SK-N-SH treated with all-trans-retinoic acid at 6 μM for 48 hours (cell line): ENCODE results near the gene PRTFDC1.

Source experiments
- ATAC-seq: fragments of 200-7000 bp; cut with Tn5 transposase; 3 replicates; pipeline ENCODE4 v1.9.1; 2020; ENCODE audit warnings: mild to moderate bottlenecking, moderate library complexity
- BACH2 ChIP-seq: fragments of 250-450 bp; sonication (Bioruptor Pico); IDR thresholded peaks from 2 replicates; pipeline ENCODE4 v1.9.0; 2021; ENCODE audit warnings: mild to moderate bottlenecking, borderline replicate concordance
- CREB5 ChIP-seq: fragments of 250-450 bp; sonication (Bioruptor Pico); IDR thresholded peaks from 2 replicates; pipeline ENCODE4 v1.5.1; 2020; ENCODE audit warnings: low read depth, mild to moderate bottlenecking, moderate library complexity
- CSDC2 ChIP-seq: fragments of 250-450 bp; sonication (Bioruptor Pico); IDR thresholded peaks from 2 replicates; pipeline ENCODE4 v1.5.0; 2020; ENCODE audit warnings: mild to moderate bottlenecking, moderate library complexity
- CSRNP3 ChIP-seq: fragments of 250-450 bp; sonication (Bioruptor Pico); IDR thresholded peaks from 2 replicates; pipeline ENCODE4 v1.5.1; 2021; ENCODE audit warnings: mild to moderate bottlenecking, moderate library complexity
- ESRRG ChIP-seq: fragments of 250-450 bp; sonication (Bioruptor Pico); IDR thresholded peaks from 2 replicates; pipeline ENCODE4 v1.6.1; 2021; ENCODE audit warnings: mild to moderate bottlenecking
- GLIS3 ChIP-seq: fragments of 250-450 bp; sonication (Bioruptor Pico); IDR thresholded peaks from 2 replicates; pipeline ENCODE4 v1.5.0; 2020; ENCODE audit warnings: mild to moderate bottlenecking, moderate library complexity
- ISL1 ChIP-seq: fragments of 250-450 bp; sonication (Bioruptor Pico); IDR thresholded peaks from 2 replicates; pipeline ENCODE4 v2.1.2; 2022; ENCODE audit warnings: mild to moderate bottlenecking, moderate library complexity
- OSR1 ChIP-seq: fragments of 250-450 bp; sonication (Bioruptor Pico); IDR thresholded peaks from 2 replicates; pipeline ENCODE4 v1.8.0; 2022; ENCODE audit warnings: moderate library complexity, mild to moderate bottlenecking, inconsistent platforms
- PATZ1 ChIP-seq: fragments of 250-450 bp; sonication (Bioruptor Pico); IDR thresholded peaks from 2 replicates; pipeline ENCODE4 v1.8.0; 2020; ENCODE audit warnings: mild to moderate bottlenecking, moderate library complexity, borderline replicate concordance
- POU6F1 ChIP-seq: fragments of 250-450 bp; sonication (Bioruptor Pico); IDR thresholded peaks from 2 replicates; pipeline ENCODE4 v1.8.0; 2021; ENCODE audit warnings: low read depth, mild to moderate bottlenecking, moderate library complexity, borderline replicate concordance
- PPARA ChIP-seq: fragments of 250-450 bp; sonication (Bioruptor Pico); IDR thresholded peaks from 2 replicates; pipeline ENCODE4 v1.5.0; 2020; ENCODE audit warnings: mild to moderate bottlenecking, borderline replicate concordance
- RARB ChIP-seq: fragments of 250-450 bp; sonication (Bioruptor Pico); IDR thresholded peaks from 2 replicates; pipeline ENCODE4 v1.8.0; 2021; ENCODE audit warnings: mild to moderate bottlenecking, moderate library complexity
- TCF4 ChIP-seq: fragments of 250-450 bp; sonication (Bioruptor Pico); IDR thresholded peaks from 2 replicates; pipeline ENCODE4 v1.8.0; 2021; ENCODE audit warnings: mild to moderate bottlenecking, moderate library complexity, borderline replicate concordance
- TOX ChIP-seq: fragments of 250-450 bp; sonication (Bioruptor Pico); IDR thresholded peaks from 2 replicates; pipeline ENCODE4 v1.8.0; 2021; ENCODE audit warnings: mild to moderate bottlenecking, moderate library complexity, borderline replicate concordance
- TSHZ2 ChIP-seq: fragments of 250-450 bp; sonication (Bioruptor Pico); IDR thresholded peaks from 2 replicates; pipeline ENCODE4 v1.5.0; 2020; ENCODE audit warnings: mild to moderate bottlenecking, moderate library complexity
- ZFP3 ChIP-seq: fragments of 250-450 bp; sonication (Bioruptor Pico); IDR thresholded peaks from 2 replicates; pipeline ENCODE4 v1.5.0; 2020; ENCODE audit warnings: mild to moderate bottlenecking, moderate library complexity
- ZFP30 ChIP-seq: fragments of 450-650 bp; formaldehyde crosslinking; IDR thresholded peaks from 2 replicates; pipeline ENCODE4 v1.5.0; 2022; ENCODE audit warnings: mild to moderate bottlenecking, moderate library complexity
- ZNF565 ChIP-seq: fragments of 450-650 bp; formaldehyde crosslinking; conservative IDR thresholded peaks from 2 replicates; pipeline ENCODE4 v1.5.0; 2020; ENCODE audit warnings: low read depth, mild to moderate bottlenecking, moderate library complexity
- ZNF70 ChIP-seq: fragments of 450-650 bp; formaldehyde crosslinking; IDR thresholded peaks from 2 replicates; pipeline ENCODE4 v1.5.0; 2020; ENCODE audit warnings: mild to moderate bottlenecking, moderate library complexity
- ZNF8 ChIP-seq: fragments of 450-650 bp; formaldehyde crosslinking; IDR thresholded peaks from 2 replicates; pipeline ENCODE4 v1.5.0; 2020; ENCODE audit warnings: mild to moderate bottlenecking, moderate library complexity

The PRTFDC1 gene

GRCh38 chr10:24963521-24964041 is 11.2 kb upstream of the PRTFDC1 start:
- no peak for ATAC-seq
- no peak for TF ChIP-seq PPARA (CRISPR knock-in tag)
- TF ChIP-seq ESRRG (CRISPR knock-in tag): no peak
- no peak for TF ChIP-seq ZFP30 (CRISPR knock-in tag)
- no peak for TF ChIP-seq TOX (CRISPR knock-in tag)
- TF ChIP-seq RARB (CRISPR knock-in tag): no peak
- TF ChIP-seq TSHZ2 (CRISPR knock-in tag): no peak
- no peak for TF ChIP-seq CREB5 (CRISPR knock-in tag)
- no peak for TF ChIP-seq ZNF565
- TF ChIP-seq ZNF70 (CRISPR knock-in tag): no peak
- no peak for TF ChIP-seq BACH2 (CRISPR knock-in tag)
- no peak for TF ChIP-seq OSR1 (CRISPR knock-in tag)
- TF ChIP-seq CSRNP3: no peak
- no peak for TF ChIP-seq PATZ1 (CRISPR knock-in tag)
- TF ChIP-seq POU6F1 (CRISPR knock-in tag): no peak
- no peak for TF ChIP-seq GLIS3 (CRISPR knock-in tag)

GRCh38 chr10:24962995-24963394 is 10.6 kb upstream of the PRTFDC1 start:
- ATAC-seq: no peak
- TF ChIP-seq CSDC2 (CRISPR knock-in tag) (no peak), ZNF70 (CRISPR knock-in tag) (no peak), TCF4 (CRISPR knock-in tag) (no peak), ZNF8 (CRISPR knock-in tag) (no peak), ZNF565 (no peak), ESRRG (CRISPR knock-in tag) (no peak), TOX (CRISPR knock-in tag) (no peak; the same call in 1 of the 2 replicates), OSR1 (CRISPR knock-in tag) (no peak), CSRNP3 (no peak), RARB (CRISPR knock-in tag) (no peak), ISL1 (CRISPR knock-in tag) (no peak), ZFP3 (no peak), POU6F1 (CRISPR knock-in tag) (no peak), CREB5 (CRISPR knock-in tag) (no peak), BACH2 (CRISPR knock-in tag) (no peak), ZFP30 (CRISPR knock-in tag) (no peak), GLIS3 (CRISPR knock-in tag) (no peak)
